AML-193 (cell line): Measurements from ENCODE around the gene GALP.
"Not testable (repeated sequence)": the region's sequence is repeated elsewhere in the genome, so short reads cannot be mapped to it uniquely, and the experiment has no call there.

Experiments used
- DNase-seq, 2 experiments: peaks; one replicate each; lab custom pipeline; 2025; lab: John Stamatoyannopoulos, UW

Gene GALP

DNA sequence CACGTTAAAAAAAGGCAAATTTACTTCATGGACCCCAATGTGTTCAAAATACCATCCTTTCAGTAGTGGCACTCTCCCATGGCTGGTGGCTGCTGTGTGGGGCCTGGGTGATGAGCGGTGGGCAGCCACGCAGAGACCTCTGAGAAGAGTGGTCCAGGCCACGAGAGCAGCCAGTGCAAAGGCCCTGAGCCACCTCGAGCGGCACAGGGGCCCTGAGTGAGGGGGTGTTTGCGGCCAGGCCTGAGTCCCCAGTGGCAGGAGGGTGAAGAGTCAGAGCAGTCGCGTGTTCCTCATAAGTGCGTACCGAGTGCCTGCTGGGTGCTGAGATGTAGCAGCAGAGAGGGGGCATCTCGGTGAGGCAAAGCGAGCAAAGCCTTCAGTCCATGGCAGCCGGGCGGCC lies 27.7 kb upstream of the GALP start:
- DNase-seq = no peak

DNA sequence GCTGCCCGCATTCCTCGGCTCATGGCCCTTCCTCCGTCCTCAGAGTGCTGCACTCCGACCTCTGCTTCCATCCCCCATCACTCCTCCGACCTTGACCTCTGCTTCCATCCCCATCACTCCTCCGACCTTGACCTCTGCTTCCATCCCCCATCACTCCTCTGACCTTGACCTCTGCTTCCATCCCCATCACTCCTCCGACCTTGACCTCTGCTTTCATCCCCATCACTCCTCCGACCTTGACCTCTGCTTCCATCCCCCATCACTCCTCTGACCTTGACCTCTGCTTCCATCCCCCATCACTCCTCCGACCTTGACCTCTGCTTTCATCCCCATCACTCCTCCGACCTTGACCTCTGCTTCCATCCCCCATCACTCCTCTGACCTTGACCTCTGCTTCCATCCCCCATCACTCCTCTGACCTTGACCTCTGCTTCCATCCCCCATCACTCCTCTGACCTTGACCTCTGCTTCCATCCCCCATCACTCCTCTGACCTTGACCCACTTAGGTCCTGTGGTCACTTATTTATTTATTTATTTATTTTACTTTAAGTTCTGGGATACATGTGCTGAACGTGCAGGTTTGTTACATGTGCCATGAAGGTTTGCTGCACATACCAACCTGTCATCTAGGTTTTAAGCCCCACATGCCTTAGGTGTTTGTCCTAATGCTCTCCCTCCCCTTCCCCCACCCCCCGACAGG lies 26.7 kb upstream of the GALP start:
- not testable (repeated sequence) for DNase-seq

DNA sequence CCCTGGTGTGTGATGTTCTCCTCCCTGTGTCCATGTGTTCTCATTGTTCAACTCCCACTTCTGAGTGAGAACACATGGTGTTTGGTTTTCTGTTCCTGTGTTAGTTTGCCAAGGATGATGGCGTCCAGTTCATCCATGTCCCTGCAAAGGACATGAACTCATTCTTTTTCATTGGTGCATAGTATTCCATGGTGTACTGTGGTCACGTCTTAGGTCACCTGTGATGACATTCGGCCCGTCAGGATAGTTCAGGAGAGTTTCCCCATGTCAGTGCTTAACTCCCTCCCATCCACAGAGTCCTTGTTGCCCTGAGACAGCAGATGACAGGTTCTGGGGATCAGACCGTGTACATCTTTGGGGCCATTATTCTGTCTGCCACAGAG lies 26.2 kb upstream of the GALP start:
- no peak for DNase-seq

DNA sequence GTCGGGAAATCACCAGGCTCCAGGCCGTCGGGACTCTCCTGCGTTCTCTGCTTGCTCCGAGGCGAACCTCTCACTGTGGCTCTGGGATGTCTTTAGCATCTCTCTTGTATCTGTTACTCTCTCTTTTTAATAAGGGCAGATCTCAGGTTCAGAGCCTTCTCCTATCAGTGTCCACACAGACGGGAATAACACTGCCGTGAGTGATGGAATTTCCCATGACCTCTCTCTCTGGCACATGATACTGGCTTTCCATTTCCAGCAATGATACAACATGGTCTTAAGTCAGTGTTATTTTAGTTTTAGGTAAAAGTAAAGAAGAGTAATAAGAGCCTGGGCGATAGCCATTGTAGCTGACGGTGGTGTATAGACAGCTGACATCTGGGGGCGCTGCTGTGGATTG lies 25.4 kb upstream of the GALP start:
- no peak for DNase-seq

DNA sequence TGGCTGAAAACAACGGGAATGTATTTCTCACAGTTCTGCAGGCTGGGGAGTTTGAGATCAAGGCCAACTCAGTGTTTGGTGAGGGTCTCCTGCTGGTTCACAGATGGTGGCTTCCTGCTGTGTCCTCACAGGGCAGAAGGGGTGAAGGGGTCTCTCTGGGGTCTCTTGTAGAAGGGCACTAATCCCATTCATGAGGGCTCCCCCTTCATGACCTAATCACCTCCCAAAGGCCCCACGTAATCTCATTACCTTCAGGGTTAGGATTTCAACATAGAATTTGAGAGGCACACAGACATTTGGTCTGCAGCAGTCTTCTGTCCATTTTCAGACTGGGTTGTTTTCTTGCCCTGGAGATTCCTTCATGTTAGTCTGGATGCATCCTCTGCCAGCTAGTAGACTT lies 23.2 kb upstream of the GALP start:
- no peak for DNase-seq

DNA sequence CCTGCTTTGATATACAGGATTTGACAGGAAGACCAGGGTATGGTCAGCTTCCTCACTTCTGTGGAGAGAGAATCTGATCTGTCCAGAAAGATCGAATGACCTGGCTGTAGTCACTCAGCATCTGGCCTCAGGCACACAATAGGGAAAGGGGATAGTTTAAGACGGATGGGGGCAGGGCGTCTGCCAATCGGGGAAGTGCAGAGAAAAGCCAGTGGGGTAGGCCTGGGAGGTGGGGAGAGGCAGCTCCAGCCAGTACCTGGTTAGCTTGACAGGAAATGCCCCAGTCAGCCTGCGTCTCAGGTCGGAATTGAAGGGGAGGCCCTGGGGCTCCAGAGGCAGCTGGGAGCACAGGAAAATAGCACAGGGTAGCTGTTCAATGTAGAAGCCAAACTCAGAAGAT lies 22.3 kb upstream of the GALP start:
- DNase-seq = no peak

DNA sequence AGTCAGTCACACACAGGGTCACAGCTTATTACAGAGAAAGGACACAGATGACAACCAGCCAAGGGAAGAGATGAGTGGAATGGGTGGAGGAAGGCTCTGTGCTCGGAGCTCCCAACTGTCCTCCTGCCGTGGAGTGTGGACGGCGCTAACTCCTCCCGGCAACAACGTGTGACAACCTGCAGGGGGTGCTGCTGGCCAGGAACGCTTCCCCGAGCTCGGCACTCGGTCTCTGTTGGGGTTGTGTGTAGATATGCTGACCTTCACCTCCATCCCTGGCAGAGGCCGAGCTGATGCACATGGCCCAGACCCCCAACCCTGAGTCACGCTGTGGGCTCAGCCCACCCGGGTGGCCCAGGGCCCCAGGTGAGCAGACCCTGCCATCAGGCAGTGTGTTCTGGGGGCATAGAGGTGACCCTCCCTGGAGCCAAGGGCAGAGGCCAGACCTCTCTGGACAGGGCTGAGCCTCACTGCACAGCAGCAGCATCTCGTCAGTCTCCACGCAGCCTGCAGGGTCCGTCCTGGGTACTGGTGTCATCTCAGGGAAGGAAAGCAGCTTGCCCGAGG lies 20.6 kb upstream of the GALP start:
- DNase-seq = no peak

DNA sequence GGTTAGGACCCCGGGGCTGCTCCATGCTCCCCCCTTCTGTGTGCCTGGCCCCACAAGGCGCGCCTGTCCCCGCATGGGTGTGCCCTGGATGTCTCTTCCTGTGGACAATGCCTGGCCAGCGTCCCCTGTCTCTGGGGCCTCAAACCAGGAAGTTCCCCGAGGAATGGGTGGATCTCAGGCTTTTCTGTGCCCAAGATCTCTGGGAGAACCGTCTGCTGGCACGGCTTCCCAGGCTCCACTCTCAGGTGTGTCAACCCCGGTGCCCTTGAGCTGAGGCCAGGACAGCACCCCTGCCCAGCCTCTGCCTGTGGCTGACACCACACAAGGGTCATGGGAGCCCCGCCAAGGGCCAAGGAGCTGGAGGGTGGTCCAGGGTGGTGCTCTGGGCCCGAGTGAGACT lies 19.0 kb upstream of the GALP start:
- no peak for DNase-seq

DNA sequence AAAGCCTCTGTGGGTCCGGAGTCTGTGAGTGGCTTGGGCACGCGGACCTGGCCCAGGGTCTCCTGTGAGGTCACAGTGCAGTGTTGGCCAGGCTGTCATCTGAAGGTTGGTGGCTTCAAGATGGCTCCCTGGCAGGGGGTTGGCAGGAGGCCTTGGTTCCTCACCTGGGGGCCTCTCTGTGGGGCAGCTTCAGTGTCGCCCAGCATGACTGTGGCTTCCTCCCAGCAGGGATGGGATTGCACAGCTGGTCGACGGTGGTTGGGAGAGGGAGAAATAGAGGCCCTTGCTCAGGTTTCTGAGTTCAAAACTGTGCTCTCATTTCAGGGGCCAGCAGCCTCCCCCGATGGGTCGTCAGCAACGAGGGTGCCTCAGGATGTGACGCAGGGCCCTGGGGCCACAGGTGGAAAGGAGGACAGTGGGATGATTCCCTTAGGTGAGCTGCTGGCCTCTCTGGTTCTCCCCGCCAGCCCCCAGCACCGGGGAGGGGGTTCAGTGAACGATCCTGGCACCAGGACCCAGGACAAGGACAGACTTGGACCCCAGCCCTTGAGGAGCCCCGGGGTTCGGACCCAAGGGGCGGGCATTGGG lies 17.5 kb upstream of the GALP start:
- DNase-seq = no peak

DNA sequence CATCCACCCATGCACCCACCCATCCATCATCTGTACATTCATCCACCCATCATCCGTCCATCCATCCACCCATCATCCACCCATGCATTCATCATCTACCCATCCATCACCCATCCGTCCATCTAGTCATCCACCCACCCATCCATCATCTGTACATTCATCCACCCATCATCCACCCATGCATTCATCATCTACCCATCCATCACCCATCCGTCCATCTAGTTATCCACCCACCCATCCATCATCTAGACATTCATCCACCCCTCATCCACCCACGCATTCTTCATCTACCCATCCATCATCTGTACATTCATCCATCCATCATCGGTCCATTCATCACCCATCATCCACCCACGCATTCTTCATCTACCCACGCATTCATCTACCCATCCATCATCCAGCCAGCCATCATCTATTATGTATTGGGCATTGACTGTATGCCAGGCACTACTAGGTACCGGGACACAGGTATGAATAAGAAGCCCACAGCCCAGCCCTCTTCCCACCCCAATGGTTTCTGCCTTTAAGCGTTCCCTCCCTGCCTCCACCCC lies 16.7 kb upstream of the GALP start:
- DNase-seq = no peak

DNA sequence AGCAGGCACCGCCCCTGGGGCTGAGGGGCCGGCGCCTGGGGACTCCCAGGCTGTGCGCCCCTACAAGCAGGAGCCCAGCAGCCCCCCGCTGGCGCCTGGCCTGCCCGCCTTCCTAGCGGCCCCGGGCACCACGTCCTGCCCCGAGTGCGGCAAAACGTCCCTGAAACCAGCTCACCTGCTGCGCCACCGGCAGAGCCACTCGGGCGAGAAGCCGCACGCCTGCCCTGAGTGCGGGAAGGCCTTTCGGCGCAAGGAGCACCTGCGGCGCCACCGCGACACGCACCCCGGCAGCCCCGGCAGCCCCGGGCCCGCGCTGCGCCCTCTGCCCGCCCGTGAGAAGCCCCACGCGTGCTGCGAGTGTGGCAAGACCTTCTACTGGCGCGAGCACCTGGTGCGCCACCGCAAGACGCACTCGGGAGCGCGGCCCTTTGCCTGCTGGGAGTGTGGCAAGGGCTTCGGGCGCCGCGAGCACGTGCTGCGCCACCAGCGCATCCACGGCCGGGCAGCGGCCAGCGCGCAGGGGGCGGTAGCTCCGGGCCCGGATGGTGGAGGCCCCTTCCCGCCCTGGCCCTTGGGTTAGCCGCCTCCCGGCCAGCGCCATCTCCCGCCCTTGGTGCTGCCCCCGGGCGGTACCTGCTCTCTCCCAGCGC lies 16.1 kb upstream of the GALP start:
- no peak for DNase-seq

DNA sequence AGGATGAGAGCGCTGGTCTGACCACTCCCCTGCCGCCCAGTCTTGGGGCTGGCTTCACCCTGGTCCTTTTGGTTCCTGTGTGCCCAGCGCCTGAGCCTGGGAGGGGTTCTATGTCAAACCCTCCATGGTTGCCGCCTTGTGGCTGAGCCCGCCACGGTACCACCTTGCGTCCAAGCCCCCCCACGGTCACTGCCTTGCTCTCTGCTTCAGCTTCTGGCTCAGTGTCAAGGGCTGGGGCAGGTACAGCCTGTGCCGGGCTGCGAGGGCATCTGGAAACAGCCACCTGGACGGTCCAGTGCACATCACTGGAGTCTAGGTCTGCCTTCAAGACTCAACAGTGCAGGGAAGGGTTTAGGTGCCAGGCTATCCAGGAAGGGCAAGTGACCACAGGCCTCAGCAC lies 14.3 kb upstream of the GALP start:
- no peak for DNase-seq

DNA sequence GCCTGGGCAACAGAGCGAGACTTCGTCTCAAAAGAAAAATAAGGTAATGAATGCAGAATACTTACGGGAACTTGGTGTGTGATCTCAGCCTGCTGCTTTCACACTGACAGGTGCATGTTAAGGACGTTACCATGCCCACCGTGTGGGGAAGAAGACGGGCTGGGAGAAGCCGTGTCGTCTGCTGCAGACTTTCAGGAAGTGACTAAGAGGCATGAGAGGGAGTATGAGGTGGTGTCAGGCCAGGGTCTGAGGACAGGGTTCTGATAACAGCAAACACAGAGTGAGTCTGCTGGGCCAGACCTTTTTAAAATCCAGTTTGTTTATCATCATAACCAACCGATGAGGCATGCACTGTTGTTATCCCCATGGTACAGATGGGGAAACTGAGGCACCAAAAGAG lies 13.6 kb upstream of the GALP start:
- peak in 1 of 2 experiments; percentile 25 for DNase-seq

DNA sequence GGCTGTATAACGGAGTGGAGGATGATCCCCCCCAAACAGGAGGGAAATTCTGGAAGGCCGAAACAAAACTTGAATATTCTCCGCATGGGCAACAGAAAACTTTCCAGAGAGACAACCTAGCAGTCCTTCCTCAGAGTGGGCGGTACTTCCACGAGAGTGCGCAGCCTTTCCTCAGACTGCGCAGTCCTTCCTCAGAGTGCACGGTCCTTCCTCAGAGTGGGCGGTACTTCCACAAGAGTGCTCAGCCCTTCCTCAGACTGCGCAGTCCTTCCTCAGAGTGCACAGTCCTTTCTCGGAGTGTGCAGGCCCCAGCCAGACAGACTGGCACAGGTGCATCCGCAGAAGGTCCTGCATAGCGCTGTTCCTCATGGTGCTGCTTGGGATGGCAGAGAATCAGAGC lies 12.7 kb upstream of the GALP start:
- DNase-seq = no peak

DNA sequence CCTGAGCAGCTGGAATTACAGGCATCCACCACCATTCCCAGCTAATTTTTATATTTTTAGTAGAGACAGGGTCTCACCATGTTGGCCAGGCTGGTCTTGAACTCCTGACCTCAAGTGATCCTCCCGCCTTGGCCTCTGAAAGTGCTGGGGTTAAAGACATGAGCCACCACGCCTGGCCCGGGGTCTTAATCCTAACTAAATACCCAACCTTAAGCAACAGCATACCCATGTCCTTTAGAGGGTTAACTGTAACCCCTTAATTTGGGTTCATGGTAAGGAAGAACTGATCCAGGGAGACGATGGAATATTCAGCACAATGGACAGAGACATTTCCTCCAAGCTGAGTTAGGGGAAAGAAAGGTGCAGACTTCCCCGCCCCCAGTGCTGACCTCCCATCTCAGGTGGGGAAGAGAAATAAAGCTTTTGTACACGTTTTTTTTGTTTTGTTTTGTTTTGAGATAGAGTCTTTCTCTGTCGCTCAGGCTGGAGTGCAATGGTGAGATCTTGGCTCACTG lies 8.7 kb upstream of the GALP start:
- DNase-seq = no peak

DNA sequence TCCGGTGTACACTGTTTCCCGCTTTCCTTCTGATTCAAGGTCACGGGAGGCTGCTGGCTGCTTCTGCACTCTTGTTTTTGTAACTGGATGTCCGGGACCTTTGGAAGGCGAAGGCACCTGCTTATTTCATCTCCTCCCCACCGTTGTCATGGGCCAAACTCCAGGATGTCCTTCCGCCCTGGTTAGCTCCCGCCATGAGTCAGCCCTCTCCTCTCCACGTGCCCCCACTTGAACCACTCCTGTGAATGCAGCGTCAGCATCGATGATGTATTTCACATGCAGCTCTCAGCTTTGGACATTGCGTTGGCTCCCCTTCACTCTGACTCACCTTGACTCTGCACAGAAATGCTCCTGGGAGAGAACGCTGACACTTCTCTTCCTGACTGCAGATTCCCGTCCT lies 5.5 kb upstream of the GALP start:
- DNase-seq = no peak

DNA sequence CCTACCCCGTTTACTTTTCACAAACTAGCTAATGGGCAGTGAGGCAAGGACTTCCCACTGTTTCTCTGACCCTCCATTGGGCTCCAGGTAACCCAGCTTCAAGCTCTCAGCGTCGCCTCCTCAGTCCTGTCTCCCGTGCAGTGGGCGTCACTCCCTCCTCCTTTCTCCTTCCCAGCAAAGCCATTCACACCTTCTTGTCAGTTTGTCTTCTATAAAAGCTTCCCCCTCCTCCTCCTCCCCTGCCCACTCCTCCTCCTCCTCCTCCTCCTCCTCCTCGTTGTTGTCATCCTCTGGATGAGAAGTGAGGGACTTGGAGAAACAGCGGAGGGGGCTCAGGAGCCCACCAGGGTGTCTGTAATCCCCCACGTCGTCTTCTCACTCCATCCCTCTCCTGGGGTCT lies 1.7 kb upstream of the GALP start:
- no peak for DNase-seq

DNA sequence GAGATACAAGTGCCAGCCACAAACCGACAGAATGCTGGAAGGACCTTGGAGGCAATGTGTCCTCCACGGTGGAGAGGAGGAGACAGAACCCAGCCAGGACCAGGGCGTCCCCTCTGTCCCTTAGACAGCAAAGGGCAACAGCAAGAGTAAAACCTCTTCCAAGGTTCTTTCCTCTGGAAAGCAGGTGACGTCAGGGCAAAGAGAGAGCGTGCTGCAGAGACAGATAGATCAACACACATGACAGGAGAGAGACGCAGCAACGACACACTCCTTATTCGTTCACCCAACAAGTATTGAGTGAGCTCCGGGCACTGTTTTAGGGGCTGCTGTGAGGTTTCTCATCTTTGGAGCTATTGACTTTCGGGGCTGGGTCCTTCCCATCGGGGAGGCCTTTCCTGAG lies 1.3 kb upstream of the GALP start:
- no peak for DNase-seq

DNA sequence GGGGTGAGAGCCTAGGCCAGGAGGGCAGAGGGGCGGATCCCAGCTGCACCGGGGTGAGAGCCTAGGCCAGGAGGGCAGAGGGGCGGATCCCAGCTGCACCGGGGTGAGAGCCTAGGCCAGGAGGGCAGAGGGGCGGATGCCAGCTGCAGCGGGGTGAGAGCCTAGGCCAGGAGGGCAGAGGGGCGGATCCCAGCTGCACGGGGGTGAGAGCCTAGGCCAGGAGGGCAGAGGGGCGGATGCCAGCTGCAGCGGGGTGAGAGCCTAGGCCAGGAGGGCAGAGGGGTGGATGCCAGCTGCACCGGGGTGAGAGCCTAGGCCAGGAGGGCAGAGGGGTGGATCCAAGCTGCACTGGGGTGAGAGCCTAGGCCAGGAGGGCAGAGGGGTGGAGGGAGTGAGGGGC lies 502 bp downstream of the GALP start:
- not testable (repeated sequence) for DNase-seq

DNA sequence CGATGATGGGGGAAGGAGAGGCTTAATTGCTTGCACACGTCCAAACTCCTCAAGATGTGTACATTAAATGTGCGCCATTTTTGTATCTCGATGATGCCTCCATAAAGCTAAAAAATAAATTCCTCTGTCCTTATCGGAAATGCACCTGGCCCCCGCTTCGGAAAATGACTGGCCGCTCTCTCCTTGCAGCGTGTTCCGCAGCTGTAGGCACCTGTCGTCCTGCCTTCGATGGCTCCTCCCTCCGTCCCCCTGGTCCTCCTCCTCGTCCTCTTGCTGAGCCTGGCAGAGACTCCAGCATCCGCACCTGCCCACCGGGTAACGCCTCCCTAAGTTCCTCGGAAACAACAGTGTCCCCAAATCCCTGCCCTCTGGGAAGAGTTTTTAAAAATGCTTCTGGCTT lies 1.1 kb downstream of the GALP start:
- no peak for DNase-seq

DNA sequence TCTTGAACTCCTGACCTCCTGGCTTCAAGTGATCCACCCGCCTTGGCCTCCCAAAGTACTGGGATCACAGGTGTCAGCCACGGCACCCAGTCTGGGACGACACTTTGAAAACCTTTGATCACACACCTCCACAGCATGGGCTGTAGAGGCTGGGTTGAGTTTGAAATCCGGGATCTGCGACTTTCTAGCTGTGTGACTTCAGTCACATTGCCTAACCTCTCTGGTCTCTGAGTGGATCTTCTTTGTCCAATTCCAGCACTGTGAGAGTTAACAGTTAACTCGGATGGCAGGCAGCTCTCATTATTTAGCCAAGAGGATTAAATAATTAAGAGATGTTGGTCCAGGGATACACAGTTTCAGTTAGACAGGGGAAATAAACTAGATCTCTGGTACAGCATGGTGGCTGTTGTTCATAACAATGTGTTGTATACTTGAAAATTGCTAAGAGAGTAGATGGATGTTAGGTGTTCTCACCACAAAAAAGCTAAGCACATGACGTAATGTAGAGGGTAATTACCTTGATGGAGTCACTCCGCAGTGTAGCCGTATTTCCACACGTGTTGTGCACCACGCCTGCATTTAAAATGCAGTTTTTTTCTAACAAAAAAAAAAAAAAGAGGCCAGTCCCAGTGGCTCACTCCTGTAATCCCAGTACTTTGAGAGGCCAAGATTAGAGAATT lies 1.9 kb downstream of the GALP start:
- DNase-seq = no peak

DNA sequence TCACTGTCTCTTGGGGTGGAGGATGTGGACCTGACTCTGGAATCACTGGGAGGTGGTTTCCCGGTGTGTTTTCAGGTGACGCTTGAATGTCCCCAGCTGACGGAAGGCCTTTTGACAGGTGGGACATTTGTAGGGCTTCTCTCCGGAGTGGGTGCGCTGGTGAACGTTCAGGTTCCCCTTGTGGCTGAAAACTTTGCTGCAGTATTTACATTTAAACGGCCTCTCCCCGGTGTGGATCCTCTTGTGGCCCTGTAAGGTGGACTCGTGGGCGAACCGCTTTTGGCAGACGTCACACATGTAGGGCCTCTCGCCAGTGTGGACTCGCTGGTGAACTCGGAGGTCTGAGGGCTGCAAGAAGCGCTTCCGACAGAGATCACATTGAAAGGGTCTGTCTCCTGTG lies 14.0 kb downstream of the GALP start:
- DNase-seq = no peak
